Measurements from ENCODE around the gene AGMAT.
A peak's percentile ranks its signal among the peaks of the same experiment; 100 is the strongest.

- TF ChIP-seq CTCF (IDR thresholded peaks at IDR 0.05) (peak in 3 of 4 donors; percentile 18 to 36 (median 34)), POLR2A (IDR thresholded peaks at IDR 0.05) (peak; percentile 88)
These were observed 58.1 kb downstream of the AGMAT start, which contains the start of gene DNAJC16 for GRCh38 chr1:15526490-15527339.
